HG02973 (cell line): ENCODE data around the gene CAPN8.
A peak's percentile ranks its signal among the peaks of the same experiment; 100 is the strongest.

Experiments used
- ATAC-seq: cut with Tn5 transposase; IDR thresholded peaks from one replicate; pipeline ENCODE4 v1.9.1; 2021; ENCODE audit warnings: moderate library complexity; ENCODE audit not compliant: unreplicated experiment

CAPN8 gene

GRCh38 chr1:223665592-223666312 lies at the start of gene CAPN8:
Gene CAPN8, minus strand, starts transcription at chr1:223665701. Its CDS starts 55 bp downstream, at chr1:223665646.
- no peak for ATAC-seq

- no peak for ATAC-seq
Observed at GRCh38 chr1:223714849-223715603, 49.5 kb upstream of the CAPN8 start.

GRCh38 chr1:223714421-223714724 lies 48.9 kb upstream of the CAPN8 start:
- ATAC-seq, result no peak

GRCh38 chr1:223713546-223714420 lies 48.3 kb upstream of the CAPN8 start:
- ATAC-seq, result no peak

- peak; percentile 32 for ATAC-seq
Observed at GRCh38 chr1:223712850-223713474, 47.5 kb upstream of the CAPN8 start.

GRCh38 chr1:223712194-223712849 lies 46.8 kb upstream of the CAPN8 start, which contains the start of gene CAPN2:
Gene CAPN2, plus strand, starts transcription at chr1:223712539. Its CDS starts 102 bp downstream, at chr1:223712641.
- peak; percentile 57 for ATAC-seq

GRCh38 chr1:223711747-223712193 lies 46.3 kb upstream of the CAPN8 start:
- ATAC-seq, result no peak

GRCh38 chr1:223711173-223711572 lies 45.7 kb upstream of the CAPN8 start:
- ATAC-seq, result no peak

GRCh38 chr1:223710179-223711133 lies 45.0 kb upstream of the CAPN8 start:
- ATAC-seq, result no peak

- ATAC-seq, result no peak
Observed at GRCh38 chr1:223709598-223709997, 44.1 kb upstream of the CAPN8 start.

- ATAC-seq, result no peak
Observed at GRCh38 chr1:223708651-223709268, 43.3 kb upstream of the CAPN8 start.

GRCh38 chr1:223708001-223708359 lies 42.5 kb upstream of the CAPN8 start:
- no peak for ATAC-seq

GRCh38 chr1:223707256-223708000 lies 41.9 kb upstream of the CAPN8 start:
- no peak for ATAC-seq

- no peak for ATAC-seq
Observed at GRCh38 chr1:223706077-223706973, 40.8 kb upstream of the CAPN8 start.

- no peak for ATAC-seq
Observed at GRCh38 chr1:223704921-223705878, 39.7 kb upstream of the CAPN8 start.

GRCh38 chr1:223703668-223704013 lies 38.1 kb upstream of the CAPN8 start:
- ATAC-seq, result no peak
